Activated T-helper 2 cell treated with anti-CD3 and anti-CD28 coated beads, Interferon-gamma antibody, Interleukin-2, Interleukin-4, amounts not matched to agents 10 μg/mL and 5 μg/mL and 100 μg/mL, durations not matched to agents 14 hours and 24 hours and 36 hours (primary cell): ENCODE measurements around the gene FGGY. TPM values are rescaled to one million over a fixed set of nuclear protein-coding genes. Genes with fewer than 3 reads are reported as not detected.
"Not testable (repeated sequence)": the region's sequence is repeated elsewhere in the genome, so short reads cannot be mapped to it uniquely, and the experiment has no call there.

Source experiments
- DNase-seq: peaks from one replicate; pipeline ENCODE4 v3.0.0; 2021; ENCODE audit warnings: low spot score
- H3K27ac Mint-ChIP-seq: one replicate; pipeline ENCODE4 v1.8.0; 2021; ENCODE audit warnings: mixed read lengths
- H3K27me3 Mint-ChIP-seq: one replicate; pipeline ENCODE4 v1.8.0; 2021; ENCODE audit warnings: low read depth, mixed read lengths
- H3K36me3 Mint-ChIP-seq: one replicate; pipeline ENCODE4 v1.8.0; 2021; ENCODE audit warnings: low read depth, mixed read lengths
- H3K4me1 Mint-ChIP-seq: one replicate; pipeline ENCODE4 v1.8.0; 2021; ENCODE audit warnings: low read depth, mixed read lengths
- H3K4me3 Mint-ChIP-seq: one replicate; pipeline ENCODE4 v1.8.0; 2021; ENCODE audit warnings: low read depth, mild to moderate bottlenecking, moderate library complexity, mixed read lengths
- H3K9me3 Mint-ChIP-seq: one replicate; pipeline ENCODE4 v1.8.0; 2021; ENCODE audit warnings: mixed read lengths
- intact Hi-C: fragments of 100-400 bp; cut with micrococcal nuclease; formaldehyde crosslinking; loops from one replicate; pipeline ENCODE4 v1.15.1; 2023
- total RNA-seq: library from RNA; stranded (reverse); gene quantifications from 2 replicates; pipeline ENCODE4 v1.2.3, GENCODE V29; 2022

FGGY gene
- total RNA-seq: 10.5 and 13.4 TPM in 2 replicates

- peaks cover 4% of the 10 kb centered on the region for H3K9me3 Mint-ChIP-seq
- intact Hi-C loops: loop anchor here (1.0 to 10.0 kb wide), 8 partner anchors 36 to 512 kb away; partner anchors contain the start of gene JUN
- peaks cover 36% of the 10 kb centered on the region for H3K4me1 Mint-ChIP-seq
- H3K27me3 Mint-ChIP-seq: no peaks in the 10 kb centered on the region
- H3K36me3 Mint-ChIP-seq: peaks cover 12% of the 10 kb centered on the region
- peak; percentile 85 for DNase-seq
- peak within 1 kb of the TSS; percentile 88 for H3K27ac Mint-ChIP-seq
- H3K4me3 Mint-ChIP-seq: peak within 1 kb of the TSS; percentile 93
These were observed at the start of gene FGGY for GRCh38 chr1:59296358-59297256. FGGY (plus strand) TSS chr1:59297094; CDS start chr1:59321550, 24,456 bp downstream.

- Mint-ChIP-seq H3K27me3 (peaks cover 4% of the 10 kb centered on the region), H3K4me3 (no peak overlapping the region), H3K9me3 (peaks cover 7% of the 10 kb centered on the region), H3K36me3 (no peaks in the 10 kb centered on the region), H3K4me1 (no peaks in the 10 kb centered on the region), H3K27ac (no peak overlapping the region)
- no peak for DNase-seq
- intact Hi-C loops: no loop called here
These were observed 48.1 kb upstream of the FGGY start for GRCh38 chr1:59248758-59249157.

DNA sequence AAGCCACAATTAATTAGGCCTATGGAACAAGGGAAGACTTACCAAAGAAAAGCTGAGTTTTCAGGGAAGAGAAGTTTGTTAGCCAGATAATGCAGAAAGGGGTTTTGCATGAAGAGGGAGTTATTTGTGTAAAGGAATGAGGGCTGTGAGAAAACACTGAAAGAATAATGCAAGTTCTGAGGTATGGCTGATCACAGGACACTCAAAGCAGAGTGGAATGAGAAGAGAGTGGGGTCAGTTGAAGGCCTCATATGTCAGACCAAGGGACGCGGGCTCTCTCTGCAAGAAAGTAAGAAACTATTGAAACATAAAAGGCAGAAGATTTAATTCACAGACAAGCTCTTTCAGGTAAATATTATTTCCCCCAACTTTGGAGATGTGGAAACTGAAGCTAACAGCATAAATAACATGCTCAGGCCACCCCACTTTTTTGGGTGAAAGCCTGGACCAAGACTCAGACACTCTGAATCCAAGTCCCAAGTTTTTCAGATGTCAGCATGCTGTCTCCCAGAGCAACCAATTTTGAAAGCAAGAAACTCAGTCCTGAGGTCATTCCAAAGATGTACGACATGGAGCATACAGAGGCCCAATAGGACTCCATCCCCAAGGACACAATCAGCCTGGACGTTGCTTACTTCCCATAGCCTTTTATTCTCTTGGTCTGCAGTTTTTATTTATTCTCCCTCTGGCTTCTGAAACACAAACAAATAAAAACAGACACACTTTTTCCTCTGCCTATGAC is 47.3 kb upstream of the FGGY start:
- H3K27ac Mint-ChIP-seq: no peak overlapping the region
- peaks cover 7% of the 10 kb centered on the region for H3K9me3 Mint-ChIP-seq
- intact Hi-C loops: no loop called here

DNA sequence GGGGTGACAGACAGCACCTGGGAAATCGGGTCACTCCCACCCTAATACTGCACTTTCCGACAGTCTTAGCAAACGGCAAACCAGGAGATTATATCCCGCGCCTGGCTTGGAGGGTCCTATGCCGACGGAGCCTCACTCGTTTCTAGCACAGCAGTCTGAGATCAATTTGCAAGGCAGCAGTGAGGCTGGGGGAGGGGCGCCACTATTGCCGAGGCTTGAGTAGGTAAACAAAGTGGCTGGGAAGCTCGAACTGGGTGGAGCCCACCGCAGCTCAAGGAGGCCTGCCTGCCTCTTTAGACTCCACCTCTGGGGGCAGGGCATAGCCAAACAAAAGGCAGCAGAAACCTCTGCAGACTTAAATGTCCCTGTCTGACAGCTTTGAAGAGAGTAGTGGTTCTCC is 45.8 kb upstream of the FGGY start:
- DNase-seq, H3K27me3 Mint-ChIP-seq, intact Hi-C loops, H3K9me3 Mint-ChIP-seq, H3K27ac Mint-ChIP-seq, H3K4me3 Mint-ChIP-seq, H3K36me3 Mint-ChIP-seq, H3K4me1 Mint-ChIP-seq: not testable (repeated sequence)

More for the DNA sequence above, 47.3 kb upstream of the FGGY start:
- no peak for DNase-seq
- no peak overlapping the region for H3K4me3 Mint-ChIP-seq
- no peaks in the 10 kb centered on the region for H3K4me1 Mint-ChIP-seq
- peaks cover 4% of the 10 kb centered on the region for H3K27me3 Mint-ChIP-seq
- no peaks in the 10 kb centered on the region for H3K36me3 Mint-ChIP-seq

DNA sequence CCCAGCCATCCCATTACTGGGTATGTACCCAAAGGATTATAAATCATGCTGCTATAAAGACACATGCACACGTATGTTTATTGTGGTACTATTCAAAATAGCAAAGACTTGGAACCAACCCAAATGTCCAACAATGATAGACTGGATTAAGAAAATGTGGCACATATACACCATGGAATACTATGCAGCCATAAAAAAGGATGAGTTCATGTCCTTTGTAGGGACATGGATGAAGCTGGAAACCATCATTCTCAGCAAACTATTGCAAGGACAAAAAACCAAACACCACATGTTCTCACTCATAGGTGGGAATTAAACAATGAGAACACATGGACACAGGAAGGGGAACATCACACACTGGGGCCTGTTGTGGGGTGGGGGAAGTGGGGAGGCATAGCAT is 40.5 kb upstream of the FGGY start:
- H3K27ac Mint-ChIP-seq, intact Hi-C loops, H3K9me3 Mint-ChIP-seq, H3K4me1 Mint-ChIP-seq, DNase-seq, H3K36me3 Mint-ChIP-seq, H3K4me3 Mint-ChIP-seq, H3K27me3 Mint-ChIP-seq: not testable (repeated sequence)

- H3K4me1 Mint-ChIP-seq: no peaks in the 10 kb centered on the region
- intact Hi-C loops: no loop called here
- peaks cover 7% of the 10 kb centered on the region for H3K27me3 Mint-ChIP-seq
- no peaks in the 10 kb centered on the region for H3K9me3 Mint-ChIP-seq
- H3K4me3 Mint-ChIP-seq: no peak overlapping the region
- no peaks in the 10 kb centered on the region for H3K36me3 Mint-ChIP-seq
- no peak overlapping the region for H3K27ac Mint-ChIP-seq
- no peak for DNase-seq
These were observed 38.4 kb upstream of the FGGY start for GRCh38 chr1:59258412-59259032.

DNA sequence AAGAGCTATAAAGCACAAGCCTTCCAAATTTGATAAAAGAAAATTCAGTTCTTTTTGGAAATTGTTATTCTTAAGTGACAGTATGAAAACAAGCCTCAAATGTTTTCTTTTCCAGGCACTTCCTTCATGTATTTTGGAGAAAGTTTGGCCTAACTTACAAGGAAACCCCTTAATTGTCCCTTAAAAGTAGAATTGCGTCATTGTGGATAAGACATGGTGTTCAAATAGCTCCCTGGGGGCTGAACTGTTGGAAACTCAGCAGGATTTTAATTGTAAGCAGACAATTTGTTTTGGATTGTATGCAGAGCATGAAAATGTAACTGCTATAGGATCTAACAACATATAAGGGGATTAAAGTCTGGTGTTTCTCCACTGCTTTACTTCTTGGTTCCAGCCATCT is 35.4 kb upstream of the FGGY start:
- Mint-ChIP-seq H3K4me3 (no peak overlapping the region), H3K4me1 (no peaks in the 10 kb centered on the region), H3K27me3 (peaks cover 6% of the 10 kb centered on the region), H3K27ac (no peak overlapping the region), H3K9me3 (no peaks in the 10 kb centered on the region), H3K36me3 (no peaks in the 10 kb centered on the region)
- intact Hi-C loops: no loop called here
- no peak for DNase-seq

- Mint-ChIP-seq H3K27me3 (peaks cover 3% of the 10 kb centered on the region), H3K36me3 (no peaks in the 10 kb centered on the region), H3K4me3 (no peak overlapping the region), H3K27ac (no peak overlapping the region), H3K9me3 (no peaks in the 10 kb centered on the region), H3K4me1 (no peaks in the 10 kb centered on the region)
- intact Hi-C loops: no loop called here
- DNase-seq: no peak
These were observed 34.3 kb upstream of the FGGY start for GRCh38 chr1:59262631-59263030.

DNA sequence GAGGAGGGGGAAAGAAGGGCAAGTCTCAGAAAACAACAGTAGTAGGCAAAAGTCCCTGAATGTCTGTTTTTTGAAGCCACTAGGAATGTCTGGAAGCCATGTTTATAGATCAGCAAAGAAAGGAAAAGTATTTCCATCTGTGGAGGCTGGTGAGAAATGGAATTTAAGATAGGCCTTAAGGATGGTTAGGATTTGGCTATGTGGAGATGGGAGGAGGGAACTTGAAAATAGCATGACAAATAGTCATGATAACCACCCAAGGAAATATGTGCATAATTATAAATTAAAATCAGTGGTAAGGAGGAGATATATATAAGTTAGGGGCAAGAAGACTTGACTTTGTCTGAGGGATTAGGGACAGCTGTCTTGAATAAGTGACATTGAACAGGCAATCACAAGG is 33.8 kb upstream of the FGGY start:
- DNase-seq: no peak
- Mint-ChIP-seq H3K4me1 (no peaks in the 10 kb centered on the region), H3K4me3 (no peak overlapping the region), H3K27me3 (peaks cover 3% of the 10 kb centered on the region), H3K36me3 (no peaks in the 10 kb centered on the region), H3K27ac (no peak overlapping the region), H3K9me3 (no peaks in the 10 kb centered on the region)
- intact Hi-C loops: no loop called here

GRCh38 chr1:59265622-59266021 is 31.3 kb upstream of the FGGY start:
- Mint-ChIP-seq H3K27me3 (peaks cover 11% of the 10 kb centered on the region), H3K4me1 (no peaks in the 10 kb centered on the region), H3K4me3 (no peak overlapping the region), H3K36me3 (no peaks in the 10 kb centered on the region), H3K9me3 (no peaks in the 10 kb centered on the region), H3K27ac (no peak overlapping the region)
- no peak for DNase-seq
- intact Hi-C loops: no loop called here

DNA sequence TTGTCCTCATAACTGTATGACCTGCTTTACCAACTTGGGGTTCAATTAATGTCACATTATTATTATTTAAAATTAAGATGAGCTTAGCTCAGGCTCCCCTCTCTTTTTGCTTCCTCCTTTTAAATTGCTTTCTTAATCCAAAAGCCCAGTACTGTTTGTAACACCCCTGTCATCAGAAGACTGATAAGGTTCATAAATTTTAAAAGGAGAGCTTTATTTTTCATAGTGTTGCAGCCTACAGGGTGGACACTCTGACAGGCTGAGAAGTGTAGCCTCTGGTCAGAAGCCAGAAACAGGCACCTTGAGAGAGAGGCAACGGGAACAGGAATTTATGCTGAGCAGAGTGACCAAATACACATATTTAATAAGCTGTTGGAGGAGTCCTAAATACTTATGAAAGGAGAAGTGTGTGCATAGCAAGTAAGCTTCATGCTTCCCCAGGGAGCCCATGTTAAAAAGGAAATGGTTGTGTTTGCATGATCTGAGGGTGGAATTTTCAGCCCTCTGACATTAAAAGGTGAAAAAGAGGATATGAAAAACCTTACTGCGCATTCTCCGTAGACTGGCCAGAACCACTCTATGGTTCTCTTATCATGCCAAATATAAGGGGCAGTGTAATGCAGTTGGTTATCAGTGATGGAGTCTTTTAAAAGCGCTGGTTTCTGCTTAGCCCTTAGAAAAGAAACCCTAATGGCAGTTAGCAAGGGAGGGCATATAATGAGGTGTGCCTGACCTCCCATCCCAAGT is 30.5 kb upstream of the FGGY start:
- no peaks in the 10 kb centered on the region for H3K36me3 Mint-ChIP-seq
- no peak overlapping the region for H3K27ac Mint-ChIP-seq
- no peak overlapping the region for H3K4me3 Mint-ChIP-seq
- H3K27me3 Mint-ChIP-seq: peaks cover 11% of the 10 kb centered on the region
- no peak for DNase-seq
- no peaks in the 10 kb centered on the region for H3K4me1 Mint-ChIP-seq
- intact Hi-C loops: no loop called here
- peaks cover 2% of the 10 kb centered on the region for H3K9me3 Mint-ChIP-seq

DNA sequence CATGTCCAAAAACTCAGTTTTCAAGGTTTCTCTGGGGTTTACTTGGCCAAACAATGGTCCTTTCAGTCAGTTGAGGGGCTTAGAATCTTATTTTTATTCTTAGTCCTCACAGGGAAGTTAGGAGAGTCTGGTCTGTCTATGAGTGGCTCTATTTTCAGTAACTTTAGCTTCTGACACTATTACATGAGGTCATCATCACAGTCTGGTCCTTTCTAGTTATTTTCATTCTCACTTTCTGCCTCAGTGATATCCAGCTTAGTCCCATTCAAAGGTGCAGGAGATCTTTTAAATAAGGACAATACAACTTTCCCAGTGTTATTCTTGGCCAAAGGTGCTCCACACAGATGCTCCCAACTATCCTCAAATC is 30.0 kb upstream of the FGGY start:
- H3K4me1 Mint-ChIP-seq: no peaks in the 10 kb centered on the region
- peaks cover 2% of the 10 kb centered on the region for H3K9me3 Mint-ChIP-seq
- intact Hi-C loops: no loop called here
- DNase-seq: no peak
- H3K4me3 Mint-ChIP-seq: no peak overlapping the region
- no peaks in the 10 kb centered on the region for H3K36me3 Mint-ChIP-seq
- H3K27ac Mint-ChIP-seq: no peak overlapping the region
- peaks cover 11% of the 10 kb centered on the region for H3K27me3 Mint-ChIP-seq
